Measurements from ENCODE around the gene SLC9A9. TPM values are rescaled to one million over a fixed set of nuclear protein-coding genes. Genes with fewer than 3 reads are reported as not detected.

The SLC9A9 gene
- total and polyA plus RNA-seq, 10 of the 15 experiments (the other 5 are each of a cell fraction or from before 2014, with no cell fraction given), result 3.5 to 14.2 (median 9.3) TPM

DNA sequence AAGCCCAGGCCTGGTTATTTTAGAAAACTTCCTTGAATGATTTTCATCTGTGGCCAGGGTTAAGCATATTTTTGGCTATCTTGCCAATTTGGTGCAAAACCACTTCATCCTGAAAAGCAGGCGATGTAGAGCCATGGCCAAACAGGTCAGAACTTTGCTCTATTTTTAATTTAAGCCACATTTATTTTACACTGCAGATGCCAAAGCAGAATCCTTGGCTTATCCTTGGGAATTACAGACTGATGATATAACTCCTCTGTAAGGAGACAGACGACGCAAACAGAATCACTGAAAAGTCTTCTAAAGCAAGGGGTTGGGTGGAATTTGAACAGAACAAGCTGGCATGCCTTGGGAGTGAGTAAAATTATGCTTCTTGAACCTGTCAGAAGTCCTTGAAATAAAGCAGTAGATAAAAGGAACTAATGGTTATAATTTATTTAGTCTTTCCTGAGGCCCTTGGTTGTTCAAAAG lies 606.8 kb downstream of the SLC9A9 start:
- DNase-seq (ENCODE audit: low read depth, low spot score) (no peak), FAIRE-seq (no peak), ATAC-seq (no peak)
- POLR2A ChIA-PET, result no interaction called here
- SMC1A ChIA-PET (ENCODE audit: uncharacterized antibody, unreplicated experiment), result interaction anchor here (1.5 kb wide), 1 partner anchor 9 kb away, joined by 5 read pairs; no protein-coding TSS in a partner anchor
- H3K4me2 ChIP-seq (ENCODE audit: control insufficient read depth, insufficient read depth), result no peak overlapping the region
- H3K36me3 ChIP-seq (ENCODE audit: control insufficient read depth in 2 of 2, insufficient read depth in 2 of 2, low read length in 1 of 2), result no peaks in the 10 kb centered on the region; a peak in 1 of 4 replicates
- intact Hi-C loops (cut with micrococcal nuclease; ENCODE audit: unreplicated experiment), result no loop called here
- no TSS peak for BruUV-seq (replicated peaks)
- CTCF ChIA-PET, result no interaction called here
- H4K20me1 ChIP-seq (ENCODE audit: control insufficient read depth, insufficient read depth), result no peaks in the 10 kb centered on the region
- no peaks in the 10 kb centered on the region for H3K27me3 ChIP-seq (replicated peaks in 1 of 2; ENCODE audit: control insufficient read depth in 2 of 2, insufficient read depth in 2 of 2, low read length in 1 of 2)
- no peak overlapping the region for H3K27ac ChIP-seq (ENCODE audit: control insufficient read depth, insufficient read depth)
- RAD21 ChIA-PET (ENCODE audit: unreplicated experiment), result no interaction called here
- H2AFZ ChIP-seq (ENCODE audit: control insufficient read depth, low read depth, low read length), result no peak overlapping the region
- in situ Hi-C loops (cut with MboI), result no loop called here
- H3K4me1 ChIP-seq (ENCODE audit: control insufficient read depth, insufficient read depth, low read length), result peaks cover 8% of the 10 kb centered on the region
- H3K4me3 ChIP-seq, result no peak overlapping the region
- TF ChIP-seq EGR1 (IDR thresholded peaks at IDR 0.05; ENCODE audit: borderline replicate concordance in 1 of 2, low read depth in 2 of 2, low read length in 2 of 2) (no peak), ZNF274 (IDR thresholded peaks at IDR 0.05; ENCODE audit: insufficient read depth, insufficient read length) (no peak), HDAC6 (IDR thresholded peaks at IDR 0.05; ENCODE audit: unreplicated experiment) (no peak), ZBED1 (IDR thresholded peaks at IDR 0.05; ENCODE audit: borderline replicate concordance) (no peak), RAD51 (IDR thresholded peaks at IDR 0.05) (no peak), RUNX3 (IDR thresholded peaks at IDR 0.05; ENCODE audit: low read length) (no peak), KAT2A (conservative IDR thresholded peaks at IDR 0.05; ENCODE audit: control insufficient read depth, low read depth, low read length) (no peak)
- TF ChIP-seq, protein P1, sequence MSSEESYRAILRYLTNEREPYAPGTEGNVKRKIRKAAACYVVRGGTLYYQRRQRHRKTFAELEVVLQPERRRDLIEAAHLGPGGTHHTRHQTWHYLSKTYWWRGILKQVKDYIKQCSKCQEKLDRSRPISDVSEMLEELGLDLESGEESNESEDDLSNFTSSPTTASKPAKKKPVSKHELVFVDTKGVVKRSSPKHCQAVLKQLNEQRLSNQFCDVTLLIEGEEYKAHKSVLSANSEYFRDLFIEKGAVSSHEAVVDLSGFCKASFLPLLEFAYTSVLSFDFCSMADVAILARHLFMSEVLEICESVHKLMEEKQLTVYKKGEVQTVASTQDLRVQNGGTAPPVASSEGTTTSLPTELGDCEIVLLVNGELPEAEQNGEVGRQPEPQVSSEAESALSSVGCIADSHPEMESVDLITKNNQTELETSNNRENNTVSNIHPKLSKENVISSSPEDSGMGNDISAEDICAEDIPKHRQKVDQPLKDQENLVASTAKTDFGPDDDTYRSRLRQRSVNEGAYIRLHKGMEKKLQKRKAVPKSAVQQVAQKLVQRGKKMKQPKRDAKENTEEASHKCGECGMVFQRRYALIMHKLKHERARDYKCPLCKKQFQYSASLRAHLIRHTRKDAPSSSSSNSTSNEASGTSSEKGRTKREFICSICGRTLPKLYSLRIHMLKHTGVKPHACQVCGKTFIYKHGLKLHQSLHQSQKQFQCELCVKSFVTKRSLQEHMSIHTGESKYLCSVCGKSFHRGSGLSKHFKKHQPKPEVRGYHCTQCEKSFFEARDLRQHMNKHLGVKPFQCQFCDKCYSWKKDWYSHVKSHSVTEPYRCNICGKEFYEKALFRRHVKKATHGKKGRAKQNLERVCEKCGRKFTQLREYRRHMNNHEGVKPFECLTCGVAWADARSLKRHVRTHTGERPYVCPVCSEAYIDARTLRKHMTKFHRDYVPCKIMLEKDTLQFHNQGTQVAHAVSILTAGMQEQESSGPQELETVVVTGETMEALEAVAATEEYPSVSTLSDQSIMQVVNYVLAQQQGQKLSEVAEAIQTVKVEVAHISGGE (CRISPR knock-in tag; IDR thresholded peaks at IDR 0.05), result no peak
- TF ChIP-seq, protein P2, sequence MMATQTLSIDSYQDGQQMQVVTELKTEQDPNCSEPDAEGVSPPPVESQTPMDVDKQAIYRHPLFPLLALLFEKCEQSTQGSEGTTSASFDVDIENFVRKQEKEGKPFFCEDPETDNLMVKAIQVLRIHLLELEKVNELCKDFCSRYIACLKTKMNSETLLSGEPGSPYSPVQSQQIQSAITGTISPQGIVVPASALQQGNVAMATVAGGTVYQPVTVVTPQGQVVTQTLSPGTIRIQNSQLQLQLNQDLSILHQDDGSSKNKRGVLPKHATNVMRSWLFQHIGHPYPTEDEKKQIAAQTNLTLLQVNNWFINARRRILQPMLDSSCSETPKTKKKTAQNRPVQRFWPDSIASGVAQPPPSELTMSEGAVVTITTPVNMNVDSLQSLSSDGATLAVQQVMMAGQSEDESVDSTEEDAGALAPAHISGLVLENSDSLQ (IDR thresholded peaks at IDR 0.05), result no peak
- TF ChIP-seq, protein P3, sequence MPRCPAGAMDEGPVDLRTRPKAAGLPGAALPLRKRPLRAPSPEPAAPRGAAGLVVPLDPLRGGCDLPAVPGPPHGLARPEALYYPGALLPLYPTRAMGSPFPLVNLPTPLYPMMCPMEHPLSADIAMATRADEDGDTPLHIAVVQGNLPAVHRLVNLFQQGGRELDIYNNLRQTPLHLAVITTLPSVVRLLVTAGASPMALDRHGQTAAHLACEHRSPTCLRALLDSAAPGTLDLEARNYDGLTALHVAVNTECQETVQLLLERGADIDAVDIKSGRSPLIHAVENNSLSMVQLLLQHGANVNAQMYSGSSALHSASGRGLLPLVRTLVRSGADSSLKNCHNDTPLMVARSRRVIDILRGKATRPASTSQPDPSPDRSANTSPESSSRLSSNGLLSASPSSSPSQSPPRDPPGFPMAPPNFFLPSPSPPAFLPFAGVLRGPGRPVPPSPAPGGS (IDR thresholded peaks at IDR 0.05; ENCODE audit: borderline replicate concordance, insufficient read depth, low read depth, low read length, poor library complexity, severe bottlenecking), result no peak
- TF ChIP-seq, protein P4, sequence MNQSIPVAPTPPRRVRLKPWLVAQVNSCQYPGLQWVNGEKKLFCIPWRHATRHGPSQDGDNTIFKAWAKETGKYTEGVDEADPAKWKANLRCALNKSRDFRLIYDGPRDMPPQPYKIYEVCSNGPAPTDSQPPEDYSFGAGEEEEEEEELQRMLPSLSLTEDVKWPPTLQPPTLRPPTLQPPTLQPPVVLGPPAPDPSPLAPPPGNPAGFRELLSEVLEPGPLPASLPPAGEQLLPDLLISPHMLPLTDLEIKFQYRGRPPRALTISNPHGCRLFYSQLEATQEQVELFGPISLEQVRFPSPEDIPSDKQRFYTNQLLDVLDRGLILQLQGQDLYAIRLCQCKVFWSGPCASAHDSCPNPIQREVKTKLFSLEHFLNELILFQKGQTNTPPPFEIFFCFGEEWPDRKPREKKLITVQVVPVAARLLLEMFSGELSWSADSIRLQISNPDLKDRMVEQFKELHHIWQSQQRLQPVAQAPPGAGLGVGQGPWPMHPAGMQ (IDR thresholded peaks at IDR 0.05; ENCODE audit: borderline replicate concordance), result no peak
- 96% methylated on average over 3 of the region's 3 CpGs for WGBS (ENCODE audit: insufficient coverage, insufficient replicate concordance, low lambda C conversion rate, missing lambda C conversion rate)
- no peaks in the 10 kb centered on the region; the same call in 2 of the 3 replicates for H3K9me3 ChIP-seq (replicated peaks; ENCODE audit: control insufficient read depth, insufficient read depth, low read length)
- no peak overlapping the region for H3K9ac ChIP-seq (ENCODE audit: control insufficient read depth, insufficient read depth, low read length)
- H3K79me2 ChIP-seq (ENCODE audit: control insufficient read depth, insufficient read depth, low read length), result no peaks in the 10 kb centered on the region
